ENCODE results near the gene SLC10A7. TPM values are rescaled to one million over a fixed set of nuclear protein-coding genes. Genes with fewer than 3 reads are reported as not detected.

The SLC10A7 gene
- total and polyA plus RNA-seq, 2 of the 4 experiments (the other 2 are of a cell fraction) = 5.2 to 8.4 TPM

- no peaks in the 10 kb centered on the region for H3K27me3 ChIP-seq (ENCODE audit: control insufficient read depth, insufficient read depth, low read length)
- peak overlapping the region; percentile 76 for H2BK20ac ChIP-seq (ENCODE audit: low read depth, low read length)
- 0 out of 2 replicates have a peak overlapping the region, but pooled peaks have one; percentile 21 for H3K4me2 ChIP-seq (ENCODE audit: low read depth, low read length)
- peaks cover 8% of the 10 kb centered on the region for H3K4me1 ChIP-seq (ENCODE audit: control insufficient read depth, insufficient read depth, low read length)
- H3K56ac ChIP-seq (ENCODE audit: extremely low read depth, insufficient read depth, low read length) = peak overlapping the region; percentile 78; the same call in 1 of the 2 replicates
- BruUV-seq (replicated peaks) = no TSS peak
- H3K4me3 ChIP-seq (ENCODE audit: insufficient read depth, low read depth, low read length) = no peak overlapping the region
- no peaks in the 10 kb centered on the region for H3K36me3 ChIP-seq (ENCODE audit: control insufficient read depth, insufficient read depth, low read length)
- CTCF ChIA-PET = no interaction called here
- intact Hi-C loops (cut with micrococcal nuclease) = no loop called here
- H3K18ac ChIP-seq (ENCODE audit: low read depth, low read length) = peak overlapping the region; percentile 71; the same call in 1 of the 2 replicates
- in situ Hi-C loops (cut with MboI; ENCODE audit: low sequenced_read_pairs) = loop anchor here (25.0 kb wide), 1 partner anchor 1258 kb away; no protein-coding TSS in a partner anchor
- peak overlapping the region; percentile 95; the same call in 2 of the 3 replicates for H2BK15ac ChIP-seq (ENCODE audit: low read depth, low read length)
- no peak overlapping the region for H4K91ac ChIP-seq (ENCODE audit: insufficient read depth, low read depth, low read length)
- peak overlapping the region; percentile 15 to 74; a peak in 3 of 4 replicates for H4K8ac ChIP-seq (ENCODE audit: low read depth in 2 of 2, low read length in 2 of 2)
- peak; percentile 73 for ATAC-seq (ENCODE audit: low read depth)
- H2AK9ac ChIP-seq (replicated peaks; ENCODE audit: low read depth, low read length, poor library complexity) = no peak overlapping the region
- H2AFZ ChIP-seq (replicated peaks; ENCODE audit: low read length, poor library complexity) = no peak overlapping the region
- H2BK120ac ChIP-seq (ENCODE audit: low read depth, low read length) = peak overlapping the region; percentile 85
- H3K9me1 ChIP-seq (ENCODE audit: insufficient read depth, low read length) = no peaks in the 10 kb centered on the region
- no peak overlapping the region; the same call in 1 of the 2 replicates for H3K9ac ChIP-seq (ENCODE audit: low read depth, low read length)
- POLR2A ChIA-PET (ENCODE audit: unreplicated experiment) = no interaction called here
- peak overlapping the region; percentile 96 for H2BK5ac ChIP-seq (ENCODE audit: low read depth, low read length, poor library complexity, severe bottlenecking)
- TF ChIP-seq RAD21 (IDR thresholded peaks at IDR 0.05; ENCODE audit: low read length) = no peak
- no peak for TF ChIP-seq CHD1 (IDR thresholded peaks at IDR 0.05; ENCODE audit: low read depth, low read length)
- TF ChIP-seq CEBPB (IDR thresholded peaks at IDR 0.05; ENCODE audit: low read depth, low read length) = 0 out of 2 replicates have a peak, but pooled peaks have one; percentile 1
- TF ChIP-seq SMC3 (IDR thresholded peaks at IDR 0.05; ENCODE audit: low read depth, low read length) = no peak
- no peak for TF ChIP-seq MXI1 (IDR thresholded peaks at IDR 0.05; ENCODE audit: borderline replicate concordance, low read depth, low read length)
- TF ChIP-seq MAFK (IDR thresholded peaks at IDR 0.05; ENCODE audit: low read depth, low read length) = 0 out of 2 replicates have a peak, but pooled peaks have one; percentile 32
- peak; percentile 41; the same call in 1 of the 2 replicates for TF ChIP-seq NFE2L2 (IDR thresholded peaks at IDR 0.05; ENCODE audit: low read depth, low read length)
- no peak for TF ChIP-seq ELK1 (IDR thresholded peaks at IDR 0.05; ENCODE audit: borderline replicate concordance, low read depth, low read length)
- TF ChIP-seq FOS (IDR thresholded peaks at IDR 0.05; ENCODE audit: low read depth, low read length) = peak; percentile 62
- no peak overlapping the region for H2AK5ac ChIP-seq (ENCODE audit: low read depth, low read length)
- peak overlapping the region; percentile 48; the same call in 1 of the 2 replicates for H3K23ac ChIP-seq (ENCODE audit: low read depth, low read length)
- DNase-seq = peak; percentile 90
- H3K79me1 ChIP-seq (ENCODE audit: low read depth in 1 of 2, low read length in 2 of 2) = peaks cover 0 to 20% of the 10 kb centered on the region in 2 experiments; a peak in 2 of 4 replicates
- H3K4ac ChIP-seq (ENCODE audit: low read depth, low read length) = peak overlapping the region; percentile 68; the same call in 1 of the 2 replicates
- H3K27ac ChIP-seq (ENCODE audit: insufficient read depth, low read length) = peak overlapping the region; percentile 89
- H3K9me3 ChIP-seq (ENCODE audit: control insufficient read depth, insufficient read depth, low read length) = no peaks in the 10 kb centered on the region
- H4K5ac ChIP-seq (ENCODE audit: low read depth, low read length) = no peak overlapping the region
- no peaks in the 10 kb centered on the region for H4K20me1 ChIP-seq (ENCODE audit: insufficient read depth, low read length)
- dilution Hi-C loops (cut with HindIII; ENCODE audit: low sequenced_read_pairs, unreplicated experiment) = no loop called here
- no peak overlapping the region for H3K14ac ChIP-seq (replicated peaks; ENCODE audit: low read depth, low read length)
Measured at GRCh38 chr4:146329050-146329716, 192.6 kb downstream of the SLC10A7 start.
